Esophagus muscularis mucosa (tissue), 4 donors: ENCODE data around the gene APLF. TPM values are rescaled to one million over a fixed set of nuclear protein-coding genes. Genes with fewer than 3 reads are reported as not detected.

Source experiments
- DNase-seq: peaks from one replicate; pipeline ENCODE4 v3.0.0-alpha.2; 2017; ENCODE audit errors: extremely low spot score
- H3K27ac ChIP-seq, 4 donors: fragments of 200-600 bp; sonication (generic); replicated peaks in 1 of 4; 1 replicate in 3 of 4; 2 replicates in 1 of 4; pipeline ENCODE4 v1.5.1; 2016 to 2019; ENCODE audit warnings: mild to moderate bottlenecking in 1 of 4
- H3K27me3 ChIP-seq, 4 donors: fragments of 200-600 bp; sonication (generic); one replicate each; pipeline versions ENCODE4 v1.5.1 to v1.6.0; 2016 to 2019
- H3K36me3 ChIP-seq, 4 donors: fragments of 200-600 bp; sonication (generic); one replicate each; pipeline ENCODE4 v1.5.1; 2016 to 2019
- H3K4me1 ChIP-seq, 4 donors: fragments of 200-600 bp; sonication (generic); one replicate each; pipeline ENCODE4 v1.5.1; 2016 to 2019
- H3K4me3 ChIP-seq, 4 donors: fragments of 200-600 bp; sonication (generic); 1 replicate in 2 of 4; 2 replicates in 2 of 4; pipeline ENCODE4 v1.5.1; 2016 to 2019; ENCODE audit warnings: mild to moderate bottlenecking in 4 of 4, moderate library complexity in 1 of 4
- H3K9me3 ChIP-seq, 4 donors: fragments of 200-600 bp; sonication (generic); 1 replicate in 3 of 4; 2 replicates in 1 of 4; pipeline ENCODE4 v1.5.1; 2016 to 2019
- CTCF ChIP-seq, 3 experiments: fragments of 200-600 bp in 2 of 3; fragments of 450-650 bp in 1 of 3; sonication (generic) in 2 of 3; IDR thresholded peaks; one replicate each; pipeline ENCODE4 v1.5.1; 2017 to 2019; ENCODE audit warnings: antibody characterized with exemption in 3 of 3, mild to moderate bottlenecking in 2 of 3, moderate library complexity in 1 of 3
- EP300 ChIP-seq: sonication (generic); formaldehyde crosslinking; IDR thresholded peaks from one replicate; pipeline ENCODE4 v1.6.1; 2017; ENCODE audit warnings: antibody characterized with exemption
- POLR2A ChIP-seq: fragments of 450-650 bp; IDR thresholded peaks from one replicate; pipeline ENCODE4 v1.6.1; 2017; ENCODE audit warnings: antibody characterized with exemption, moderate library complexity, mild to moderate bottlenecking, low read depth
- POLR2AphosphoS5 ChIP-seq, 2 donors: sonication (generic); formaldehyde crosslinking; IDR thresholded peaks; one replicate each; pipeline ENCODE4 v1.6.1; 2017; ENCODE audit warnings: antibody characterized with exemption in 2 of 2
- WGBS: methylation state at CpG from one replicate; pipeline ENCODE4 v1.1.5; 2018; 5-methylcytosine and 5-hydroxymethylcytosine counted together
- intact Hi-C: fragments of 100-400 bp; cut with DNase I; formaldehyde crosslinking; loops from one replicate; pipeline ENCODE4 v1.15.1; 2023
- total RNA-seq, 4 donors: library from RNA; depleted of rRNA; stranded (reverse); fragments of >200 nt; gene quantifications; one replicate each; pipeline versions ENCODE4 v1.1.0 to v1.2.1, GENCODE V29; 2016

APLF gene
- total RNA-seq, 4 donors from 2014 or later: 7.6 to 12.1 (median 10.9) TPM

GRCh38 chr2:68465081-68465916, 2.1 kb upstream of the APLF start:
- no peak for DNase-seq
- no peak overlapping the region for H3K27ac ChIP-seq
- H3K4me3 ChIP-seq: no peak overlapping the region
- 89% methylated on average over 7 of the region's 7 CpGs for WGBS
- H3K4me1 ChIP-seq: peaks cover 12 to 26% (median 22%) of the 10 kb centered on the region in 4 donors
- H3K27me3 ChIP-seq: no peaks in the 10 kb centered on the region
- TF ChIP-seq POLR2A (no peak), POLR2AphosphoS5 (IDR thresholded peaks at IDR 0.05) (no peak), EP300 (no peak), CTCF (IDR thresholded peaks at IDR 0.05) (no peak)
- no peaks in the 10 kb centered on the region for H3K9me3 ChIP-seq
- H3K36me3 ChIP-seq: no peaks in the 10 kb centered on the region
- intact Hi-C loops: loop anchor here (2.0 to 5.0 kb wide), 3 partner anchors 250 to 462 kb away; no protein-coding TSS in a partner anchor

- 9% methylated on average over 11 of the region's 11 CpGs for WGBS
- TF ChIP-seq POLR2AphosphoS5 (IDR thresholded peaks at IDR 0.05) (no peak), CTCF (IDR thresholded peaks at IDR 0.05) (peak in 1 of 3 experiments; percentile 6)
- no peaks in the 10 kb centered on the region for H3K9me3 ChIP-seq
- H3K4me3 ChIP-seq: peak overlapping the region; percentile 77 to 91 (median 86)
- H3K27ac ChIP-seq: peak overlapping the region; percentile 80 to 91 (median 86)
- no peaks in the 10 kb centered on the region for H3K27me3 ChIP-seq
- DNase-seq: no peak
- intact Hi-C loops: loop anchor here (5.0 kb wide), 2 partner anchors 366 to 461 kb away; no protein-coding TSS in a partner anchor
- H3K4me1 ChIP-seq: peaks cover 12 to 26% (median 22%) of the 10 kb centered on the region in 4 donors
- no peaks in the 10 kb centered on the region for H3K36me3 ChIP-seq
Observed at GRCh38 chr2:68466361-68466777, 1.0 kb upstream of the APLF start.

DNA sequence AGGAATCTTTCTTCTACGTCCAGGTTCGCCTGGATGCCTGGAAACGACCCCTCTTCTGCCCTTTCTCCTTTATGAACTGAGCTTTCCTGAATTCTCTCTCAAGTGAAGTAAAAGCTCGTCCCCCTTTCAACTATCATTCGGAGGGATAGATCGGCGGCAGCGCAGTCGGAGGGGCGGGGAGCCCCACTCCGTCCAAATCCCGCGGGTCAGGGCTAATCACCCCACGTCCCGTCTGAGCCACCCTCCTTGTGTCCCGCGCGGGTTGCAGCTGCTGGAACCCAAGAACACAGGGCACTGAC, 658 bp upstream of the APLF start:
- DNase-seq: no peak
- intact Hi-C loops: loop anchor here (5.0 kb wide), 2 partner anchors 366 to 461 kb away; no protein-coding TSS in a partner anchor
- H3K27ac ChIP-seq: peak overlapping the region; percentile 80 to 91 (median 86)
- peaks cover 12 to 26% (median 22%) of the 10 kb centered on the region in 4 donors for H3K4me1 ChIP-seq
- H3K4me3 ChIP-seq: peak overlapping the region; percentile 77 to 91 (median 86)
- no peaks in the 10 kb centered on the region for H3K27me3 ChIP-seq
- no peak for TF ChIP-seq POLR2A
- TF ChIP-seq POLR2AphosphoS5 (IDR thresholded peaks at IDR 0.05): no peak
- no peak for TF ChIP-seq CTCF (IDR thresholded peaks at IDR 0.05)
- no peak for TF ChIP-seq EP300
- no peaks in the 10 kb centered on the region for H3K36me3 ChIP-seq
- 0% methylated on average over 11 of the region's 18 CpGs for WGBS
- H3K9me3 ChIP-seq: no peaks in the 10 kb centered on the region

GRCh38 chr2:68468801-68469200, 1.4 kb downstream of the APLF start:
- H3K9me3 ChIP-seq: no peaks in the 10 kb centered on the region
- H3K4me3 ChIP-seq: no peak overlapping the region
- H3K4me1 ChIP-seq: peaks cover 12 to 22% (median 20%) of the 10 kb centered on the region in 4 donors
- no peak for DNase-seq
- H3K36me3 ChIP-seq: no peaks in the 10 kb centered on the region
- no peak for TF ChIP-seq EP300
- TF ChIP-seq POLR2A: no peak
- TF ChIP-seq CTCF (IDR thresholded peaks at IDR 0.05): no peak
- no peak for TF ChIP-seq POLR2AphosphoS5 (IDR thresholded peaks at IDR 0.05)
- H3K27me3 ChIP-seq: no peaks in the 10 kb centered on the region
- H3K27ac ChIP-seq: no peak overlapping the region
- intact Hi-C loops: loop anchor here (5.0 kb wide), 2 partner anchors 364 to 458 kb away; no protein-coding TSS in a partner anchor
- 92% methylated on average over 2 of the region's 2 CpGs for WGBS
